HepG2 (cell line): ENCODE data around the gene KLHL7. TPM values are rescaled to one million over a fixed set of nuclear protein-coding genes. Genes with fewer than 3 reads are reported as not detected.

Experiments
- CBFB ChIP-seq: sonication (generic); formaldehyde crosslinking; IDR thresholded peaks from 2 replicates; pipeline ENCODE4 v1.4.0; 2020; ENCODE audit warnings: missing genetic modification reagents
- ELF1 ChIP-seq: sonication (generic); formaldehyde crosslinking; IDR thresholded peaks from 2 replicates; pipeline ENCODE4 v1.4.0; 2020; ENCODE audit warnings: missing genetic modification reagents
- KAT8 ChIP-seq: IDR thresholded peaks from 2 replicates; pipeline ENCODE4 v1.6.1; 2016; ENCODE audit warnings: missing genetic modification reagents, missing compliant biosample characterization
- KDM2A ChIP-seq: sonication (generic); formaldehyde crosslinking; IDR thresholded peaks from 2 replicates; pipeline ENCODE4 v1.4.0; 2020; ENCODE audit warnings: low read depth, missing genetic modification reagents, borderline replicate concordance
- NFKBIZ ChIP-seq: IDR thresholded peaks from 2 replicates; pipeline ENCODE4 v1.6.1; 2018; ENCODE audit warnings: missing genetic modification reagents, missing compliant biosample characterization
- RFX1 ChIP-seq: fragments of 450-650 bp; IDR thresholded peaks from 2 replicates; pipeline ENCODE4 v1.6.1; 2017
- ZFP36L1 ChIP-seq: sonication (generic); formaldehyde crosslinking; IDR thresholded peaks from 2 replicates; pipeline ENCODE4 v1.8.0; 2022; ENCODE audit warnings: mild to moderate bottlenecking, missing genetic modification reagents, moderate library complexity
- ZNF253 ChIP-seq: sonication (generic); formaldehyde crosslinking; IDR thresholded peaks from 2 replicates; pipeline ENCODE4 v1.8.0; 2022; ENCODE audit warnings: mild to moderate bottlenecking, missing genetic modification reagents, borderline replicate concordance
- ZNF431 ChIP-seq: sonication (generic); formaldehyde crosslinking; IDR thresholded peaks from 2 replicates; pipeline ENCODE4 v1.9.0; 2022; ENCODE audit warnings: missing genetic modification reagents, low read depth, mild to moderate bottlenecking, borderline replicate concordance
- ZNF747 ChIP-seq: sonication (generic); formaldehyde crosslinking; IDR thresholded peaks from 2 replicates; pipeline ENCODE4 v1.8.1; 2023; ENCODE audit warnings: missing genetic modification reagents, mild to moderate bottlenecking, borderline replicate concordance
- polyA plus RNA-seq, 8 experiments: library from polyadenylated mRNA; depleted of rRNA in 3 of 8; stranded (reverse) in 7 of 8; unstranded in 1 of 8; fragments of >200 nt; fragmentation: Illumina TruSeq in 4 of 8; extraction: Trizol in 4 of 8; gene quantifications; 2 replicates each; pipeline versions ENCODE4 v1.2.1 to v1.2.3, GENCODE V29; 2011 to 2016; ENCODE audit warnings: low read depth in 4 of 8, missing spikeins in 1 of 8, mixed read lengths in 1 of 8; ENCODE audit not compliant: insufficient read depth in 1 of 8
- total RNA-seq, 5 experiments: library from RNA; depleted of rRNA; stranded (reverse); fragments of >200 nt; fragmentation: Illumina TruSeq; extraction: Trizol; gene quantifications; 2 replicates each; pipeline ENCODE4 v1.2.3, GENCODE V29; 2016; ENCODE audit warnings: low read depth in 1 of 5
- TF ChIP-seq, protein P1 (sequence below): sonication (generic); formaldehyde crosslinking; IDR thresholded peaks from 2 replicates; pipeline ENCODE4 v1.4.0; 2020; ENCODE audit warnings: low read depth, mild to moderate bottlenecking, missing genetic modification reagents
- TF ChIP-seq, protein P2 (sequence below): sonication (generic); formaldehyde crosslinking; IDR thresholded peaks from 2 replicates; pipeline ENCODE4 v1.8.0; 2022; ENCODE audit warnings: missing genetic modification reagents, mild to moderate bottlenecking, inconsistent platforms, borderline replicate concordance
- TF ChIP-seq, protein P3 (sequence below): sonication (generic); formaldehyde crosslinking; IDR thresholded peaks from 2 replicates; pipeline ENCODE4 v1.4.0; 2020; ENCODE audit warnings: missing genetic modification reagents
- TF ChIP-seq, protein P4 (sequence below): sonication (generic); formaldehyde crosslinking; IDR thresholded peaks from 2 replicates; pipeline ENCODE4 v1.4.0; 2020; ENCODE audit warnings: missing genetic modification reagents
- TF ChIP-seq, protein P5 (sequence below): sonication (generic); formaldehyde crosslinking; conservative IDR thresholded peaks from 2 replicates; pipeline ENCODE4 v1.4.0; 2020; ENCODE audit warnings: missing genetic modification reagents

KLHL7 gene
- total and polyA plus RNA-seq, 2 of the 13 experiments (the other 11 are each of a cell fraction or from before 2014, with no cell fraction given), result 16.2 to 34.4 TPM

DNA sequence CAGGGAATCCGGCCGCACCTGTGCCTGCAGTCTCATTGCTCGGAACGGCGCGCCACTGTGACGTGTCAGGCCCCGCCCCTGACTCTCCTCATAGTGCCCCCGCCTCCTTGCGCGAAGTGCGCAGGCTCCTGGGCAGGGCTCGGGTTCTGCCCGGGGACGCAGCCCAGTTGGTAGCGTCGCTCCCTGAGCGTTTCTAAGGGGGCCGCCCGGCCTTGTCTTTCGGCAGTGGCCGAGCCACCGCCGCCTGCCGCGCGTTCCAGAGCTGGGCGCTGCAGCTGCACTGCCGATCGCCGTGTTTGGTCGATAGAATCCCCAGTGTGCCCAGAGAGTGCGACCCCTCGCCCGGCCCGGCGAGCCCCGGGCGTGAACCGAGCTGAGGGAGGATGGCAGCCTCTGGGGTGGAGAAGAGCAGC is at the start of gene KLHL7 (continued):
- peak; percentile 57; the same call in 1 of the 2 replicates for TF ChIP-seq ZNF747
- TF ChIP-seq, protein P1, sequence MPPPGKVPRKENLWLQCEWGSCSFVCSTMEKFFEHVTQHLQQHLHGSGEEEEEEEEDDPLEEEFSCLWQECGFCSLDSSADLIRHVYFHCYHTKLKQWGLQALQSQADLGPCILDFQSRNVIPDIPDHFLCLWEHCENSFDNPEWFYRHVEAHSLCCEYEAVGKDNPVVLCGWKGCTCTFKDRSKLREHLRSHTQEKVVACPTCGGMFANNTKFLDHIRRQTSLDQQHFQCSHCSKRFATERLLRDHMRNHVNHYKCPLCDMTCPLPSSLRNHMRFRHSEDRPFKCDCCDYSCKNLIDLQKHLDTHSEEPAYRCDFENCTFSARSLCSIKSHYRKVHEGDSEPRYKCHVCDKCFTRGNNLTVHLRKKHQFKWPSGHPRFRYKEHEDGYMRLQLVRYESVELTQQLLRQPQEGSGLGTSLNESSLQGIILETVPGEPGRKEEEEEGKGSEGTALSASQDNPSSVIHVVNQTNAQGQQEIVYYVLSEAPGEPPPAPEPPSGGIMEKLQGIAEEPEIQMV, result no peak
- no peak for TF ChIP-seq RFX1
- peak; percentile 95 for TF ChIP-seq KAT8 (CRISPR knock-in tag)
- peak; percentile 85 for TF ChIP-seq KDM2A
- TF ChIP-seq ELF1 (CRISPR knock-in tag), result peak; percentile 35; the same call in 1 of the 2 replicates
- TF ChIP-seq CBFB, result peak; percentile 29; the same call in 1 of the 2 replicates
- TF ChIP-seq, protein P2, sequence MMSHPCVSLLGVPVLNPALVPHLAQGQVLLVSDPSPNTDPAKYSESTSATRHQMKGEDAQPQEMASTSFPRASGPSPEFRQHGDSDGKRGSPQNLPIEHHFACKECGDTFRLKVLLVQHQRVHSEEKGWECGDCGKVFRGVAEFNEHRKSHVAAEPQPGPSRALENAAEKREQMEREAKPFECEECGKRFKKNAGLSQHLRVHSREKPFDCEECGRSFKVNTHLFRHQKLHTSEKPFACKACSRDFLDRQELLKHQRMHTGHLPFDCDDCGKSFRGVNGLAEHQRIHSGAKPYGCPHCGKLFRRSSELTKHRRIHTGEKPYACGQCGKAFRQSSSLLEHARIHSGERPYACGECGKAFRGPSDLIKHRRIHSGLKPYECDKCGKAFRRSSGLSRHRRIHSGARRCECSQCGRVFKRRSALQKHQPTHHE (CRISPR knock-in tag), result no peak
- TF ChIP-seq, protein P3, sequence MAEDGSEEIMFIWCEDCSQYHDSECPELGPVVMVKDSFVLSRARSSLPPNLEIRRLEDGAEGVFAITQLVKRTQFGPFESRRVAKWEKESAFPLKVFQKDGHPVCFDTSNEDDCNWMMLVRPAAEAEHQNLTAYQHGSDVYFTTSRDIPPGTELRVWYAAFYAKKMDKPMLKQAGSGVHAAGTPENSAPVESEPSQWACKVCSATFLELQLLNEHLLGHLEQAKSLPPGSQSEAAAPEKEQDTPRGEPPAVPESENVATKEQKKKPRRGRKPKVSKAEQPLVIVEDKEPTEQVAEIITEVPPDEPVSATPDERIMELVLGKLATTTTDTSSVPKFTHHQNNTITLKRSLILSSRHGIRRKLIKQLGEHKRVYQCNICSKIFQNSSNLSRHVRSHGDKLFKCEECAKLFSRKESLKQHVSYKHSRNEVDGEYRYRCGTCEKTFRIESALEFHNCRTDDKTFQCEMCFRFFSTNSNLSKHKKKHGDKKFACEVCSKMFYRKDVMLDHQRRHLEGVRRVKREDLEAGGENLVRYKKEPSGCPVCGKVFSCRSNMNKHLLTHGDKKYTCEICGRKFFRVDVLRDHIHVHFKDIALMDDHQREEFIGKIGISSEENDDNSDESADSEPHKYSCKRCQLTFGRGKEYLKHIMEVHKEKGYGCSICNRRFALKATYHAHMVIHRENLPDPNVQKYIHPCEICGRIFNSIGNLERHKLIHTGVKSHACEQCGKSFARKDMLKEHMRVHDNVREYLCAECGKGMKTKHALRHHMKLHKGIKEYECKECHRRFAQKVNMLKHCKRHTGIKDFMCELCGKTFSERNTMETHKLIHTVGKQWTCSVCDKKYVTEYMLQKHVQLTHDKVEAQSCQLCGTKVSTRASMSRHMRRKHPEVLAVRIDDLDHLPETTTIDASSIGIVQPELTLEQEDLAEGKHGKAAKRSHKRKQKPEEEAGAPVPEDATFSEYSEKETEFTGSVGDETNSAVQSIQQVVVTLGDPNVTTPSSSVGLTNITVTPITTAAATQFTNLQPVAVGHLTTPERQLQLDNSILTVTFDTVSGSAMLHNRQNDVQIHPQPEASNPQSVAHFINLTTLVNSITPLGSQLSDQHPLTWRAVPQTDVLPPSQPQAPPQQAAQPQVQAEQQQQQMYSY (CRISPR knock-in tag), result no peak
- TF ChIP-seq ZNF431, result no peak
- TF ChIP-seq ZFP36L1 (CRISPR knock-in tag), result no peak; the same call in 1 of the 2 replicates
- TF ChIP-seq, protein P4, sequence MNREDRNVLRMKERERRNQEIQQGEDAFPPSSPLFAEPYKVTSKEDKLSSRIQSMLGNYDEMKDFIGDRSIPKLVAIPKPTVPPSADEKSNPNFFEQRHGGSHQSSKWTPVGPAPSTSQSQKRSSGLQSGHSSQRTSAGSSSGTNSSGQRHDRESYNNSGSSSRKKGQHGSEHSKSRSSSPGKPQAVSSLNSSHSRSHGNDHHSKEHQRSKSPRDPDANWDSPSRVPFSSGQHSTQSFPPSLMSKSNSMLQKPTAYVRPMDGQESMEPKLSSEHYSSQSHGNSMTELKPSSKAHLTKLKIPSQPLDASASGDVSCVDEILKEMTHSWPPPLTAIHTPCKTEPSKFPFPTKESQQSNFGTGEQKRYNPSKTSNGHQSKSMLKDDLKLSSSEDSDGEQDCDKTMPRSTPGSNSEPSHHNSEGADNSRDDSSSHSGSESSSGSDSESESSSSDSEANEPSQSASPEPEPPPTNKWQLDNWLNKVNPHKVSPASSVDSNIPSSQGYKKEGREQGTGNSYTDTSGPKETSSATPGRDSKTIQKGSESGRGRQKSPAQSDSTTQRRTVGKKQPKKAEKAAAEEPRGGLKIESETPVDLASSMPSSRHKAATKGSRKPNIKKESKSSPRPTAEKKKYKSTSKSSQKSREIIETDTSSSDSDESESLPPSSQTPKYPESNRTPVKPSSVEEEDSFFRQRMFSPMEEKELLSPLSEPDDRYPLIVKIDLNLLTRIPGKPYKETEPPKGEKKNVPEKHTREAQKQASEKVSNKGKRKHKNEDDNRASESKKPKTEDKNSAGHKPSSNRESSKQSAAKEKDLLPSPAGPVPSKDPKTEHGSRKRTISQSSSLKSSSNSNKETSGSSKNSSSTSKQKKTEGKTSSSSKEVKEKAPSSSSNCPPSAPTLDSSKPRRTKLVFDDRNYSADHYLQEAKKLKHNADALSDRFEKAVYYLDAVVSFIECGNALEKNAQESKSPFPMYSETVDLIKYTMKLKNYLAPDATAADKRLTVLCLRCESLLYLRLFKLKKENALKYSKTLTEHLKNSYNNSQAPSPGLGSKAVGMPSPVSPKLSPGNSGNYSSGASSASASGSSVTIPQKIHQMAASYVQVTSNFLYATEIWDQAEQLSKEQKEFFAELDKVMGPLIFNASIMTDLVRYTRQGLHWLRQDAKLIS, result no peak
- peak; percentile 85; the same call in 1 of the 2 replicates for TF ChIP-seq ZNF253 (CRISPR knock-in tag)
- TF ChIP-seq NFKBIZ (CRISPR knock-in tag), result no peak; the same call in 1 of the 2 replicates
- TF ChIP-seq, protein P5, sequence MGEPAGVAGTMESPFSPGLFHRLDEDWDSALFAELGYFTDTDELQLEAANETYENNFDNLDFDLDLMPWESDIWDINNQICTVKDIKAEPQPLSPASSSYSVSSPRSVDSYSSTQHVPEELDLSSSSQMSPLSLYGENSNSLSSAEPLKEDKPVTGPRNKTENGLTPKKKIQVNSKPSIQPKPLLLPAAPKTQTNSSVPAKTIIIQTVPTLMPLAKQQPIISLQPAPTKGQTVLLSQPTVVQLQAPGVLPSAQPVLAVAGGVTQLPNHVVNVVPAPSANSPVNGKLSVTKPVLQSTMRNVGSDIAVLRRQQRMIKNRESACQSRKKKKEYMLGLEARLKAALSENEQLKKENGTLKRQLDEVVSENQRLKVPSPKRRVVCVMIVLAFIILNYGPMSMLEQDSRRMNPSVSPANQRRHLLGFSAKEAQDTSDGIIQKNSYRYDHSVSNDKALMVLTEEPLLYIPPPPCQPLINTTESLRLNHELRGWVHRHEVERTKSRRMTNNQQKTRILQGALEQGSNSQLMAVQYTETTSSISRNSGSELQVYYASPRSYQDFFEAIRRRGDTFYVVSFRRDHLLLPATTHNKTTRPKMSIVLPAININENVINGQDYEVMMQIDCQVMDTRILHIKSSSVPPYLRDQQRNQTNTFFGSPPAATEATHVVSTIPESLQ (CRISPR knock-in tag), result no peak
